Thoracic aorta (tissue), 2 donors: ENCODE data around the gene STEAP1B. TPM values are rescaled to one million over a fixed set of nuclear protein-coding genes. Genes with fewer than 3 reads are reported as not detected.
"Not testable (repeated sequence)": the region's sequence is repeated elsewhere in the genome, so short reads cannot be mapped to it uniquely, and the experiment has no call there.

Source experiments
- ATAC-seq: fragments of 150-250 bp; one replicate; pipeline ENCODE4 v1.8.0; 2017; ENCODE audit warnings: low read depth; ENCODE audit not compliant: insufficient number of reproducible peaks, low FRiP score
- DNase-seq: peaks from one replicate; pipeline ENCODE4 v3.0.0-alpha.2; 2020; ENCODE audit warnings: low spot score
- H3K27ac ChIP-seq, 2 donors: fragments of 200-600 bp; sonication (generic); 1 replicate in 1 of 2; 2 replicates in 1 of 2; pipeline ENCODE4 v1.5.1; 2016; ENCODE audit warnings: mild to moderate bottlenecking in 2 of 2, moderate library complexity in 2 of 2
- H3K27me3 ChIP-seq: fragments of 200-600 bp; sonication (generic); replicated peaks from 2 replicates; pipeline ENCODE4 v1.6.0; 2016; ENCODE audit warnings: mild to moderate bottlenecking; ENCODE audit not compliant: insufficient read depth
- H3K36me3 ChIP-seq: fragments of 200-600 bp; sonication (generic); one replicate; pipeline ENCODE4 v1.5.1; 2016
- H3K4me1 ChIP-seq, 2 donors: fragments of 200-600 bp; sonication (generic); 1 replicate in 1 of 2; 2 replicates in 1 of 2; pipeline versions ENCODE4 v1.5.1 to v1.6.0; 2016; ENCODE audit warnings: low read depth in 2 of 2, mild to moderate bottlenecking in 1 of 2; ENCODE audit not compliant: control insufficient read depth in 1 of 2
- H3K4me3 ChIP-seq: fragments of 200-600 bp; sonication (generic); 2 replicates; pipeline ENCODE4 v1.5.1; 2016; ENCODE audit warnings: mild to moderate bottlenecking
- H3K9me3 ChIP-seq: fragments of 200-600 bp; sonication (generic); 2 replicates; pipeline ENCODE4 v1.5.1; 2016
- total RNA-seq, 2 donors: library from RNA; depleted of rRNA; stranded (reverse); fragments of >200 nt; gene quantifications; one replicate each; pipeline versions ENCODE4 v1.1.0 to v1.2.3, GENCODE V29; 2016
- TF ChIP-seq, protein P1 (sequence below): fragments of 200-600 bp; sonication (generic); IDR thresholded peaks from one replicate; pipeline ENCODE4 v1.5.1; 2019; ENCODE audit warnings: antibody characterized with exemption

Gene STEAP1B
- 1 to 10 TPM in 1 of 2 donors, not detected in 1; 1.1 TPM for total RNA-seq

- H3K27ac ChIP-seq, H3K36me3 ChIP-seq, H3K9me3 ChIP-seq, H3K27me3 ChIP-seq, H3K4me1 ChIP-seq: not testable (repeated sequence)
- ATAC-seq, result peak; percentile 21
- DNase-seq, result peak; percentile 25
- H3K4me3 ChIP-seq, result peak within 1 kb of the TSS; percentile 69
- TF ChIP-seq, protein P1, sequence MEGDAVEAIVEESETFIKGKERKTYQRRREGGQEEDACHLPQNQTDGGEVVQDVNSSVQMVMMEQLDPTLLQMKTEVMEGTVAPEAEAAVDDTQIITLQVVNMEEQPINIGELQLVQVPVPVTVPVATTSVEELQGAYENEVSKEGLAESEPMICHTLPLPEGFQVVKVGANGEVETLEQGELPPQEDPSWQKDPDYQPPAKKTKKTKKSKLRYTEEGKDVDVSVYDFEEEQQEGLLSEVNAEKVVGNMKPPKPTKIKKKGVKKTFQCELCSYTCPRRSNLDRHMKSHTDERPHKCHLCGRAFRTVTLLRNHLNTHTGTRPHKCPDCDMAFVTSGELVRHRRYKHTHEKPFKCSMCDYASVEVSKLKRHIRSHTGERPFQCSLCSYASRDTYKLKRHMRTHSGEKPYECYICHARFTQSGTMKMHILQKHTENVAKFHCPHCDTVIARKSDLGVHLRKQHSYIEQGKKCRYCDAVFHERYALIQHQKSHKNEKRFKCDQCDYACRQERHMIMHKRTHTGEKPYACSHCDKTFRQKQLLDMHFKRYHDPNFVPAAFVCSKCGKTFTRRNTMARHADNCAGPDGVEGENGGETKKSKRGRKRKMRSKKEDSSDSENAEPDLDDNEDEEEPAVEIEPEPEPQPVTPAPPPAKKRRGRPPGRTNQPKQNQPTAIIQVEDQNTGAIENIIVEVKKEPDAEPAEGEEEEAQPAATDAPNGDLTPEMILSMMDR, result peak; percentile 82
Measured at GRCh38 chr7:22499888-22500689, at the start of gene STEAP1B. STEAP1B (minus strand) TSS chr7:22500188; CDS start chr7:22494855, 5,333 bp downstream.

- TF ChIP-seq, protein P1, result no peak
- no peak overlapping the region for H3K4me3 ChIP-seq
- H3K4me1 ChIP-seq, result peaks cover 7 to 13% of the 10 kb centered on the region in 2 donors
- no peak overlapping the region for H3K27ac ChIP-seq
- ATAC-seq (no peak), DNase-seq (no peak)
- no peaks in the 10 kb centered on the region for H3K9me3 ChIP-seq
- H3K27me3 ChIP-seq, result peaks cover 5% of the 10 kb centered on the region
- no peaks in the 10 kb centered on the region for H3K36me3 ChIP-seq
Measured at GRCh38 chr7:22549051-22549450, 49.1 kb upstream of the STEAP1B start.

DNA sequence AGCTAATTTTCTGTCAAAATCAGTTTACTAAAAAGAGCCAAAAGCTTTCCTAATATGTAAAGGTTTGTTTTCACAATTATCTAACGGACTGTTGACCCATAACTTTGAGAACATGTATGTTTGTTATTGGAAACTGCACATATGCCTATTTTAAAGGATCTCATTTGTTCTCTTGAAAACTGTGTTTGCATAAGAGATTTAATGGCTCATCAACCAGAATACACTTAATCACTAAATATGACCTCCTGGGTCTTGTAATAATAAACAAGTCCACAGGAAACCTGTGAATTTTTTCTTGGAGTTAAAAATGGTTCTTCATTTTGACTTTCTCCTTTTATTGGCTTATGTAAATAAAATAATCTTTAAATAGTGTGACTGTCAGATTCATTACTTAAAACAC is 48.3 kb upstream of the STEAP1B start:
- TF ChIP-seq, protein P1, result no peak
- DNase-seq (no peak), ATAC-seq (no peak)
- H3K9me3 ChIP-seq, result no peaks in the 10 kb centered on the region
- H3K4me3 ChIP-seq, result no peak overlapping the region
- H3K4me1 ChIP-seq, result peaks cover 7 to 13% of the 10 kb centered on the region in 2 donors
- H3K27me3 ChIP-seq, result peaks cover 5% of the 10 kb centered on the region
- no peaks in the 10 kb centered on the region for H3K36me3 ChIP-seq
- H3K27ac ChIP-seq, result no peak overlapping the region

- TF ChIP-seq, protein P1, result no peak
- Histone ChIP-seq H3K9me3 (no peaks in the 10 kb centered on the region), H3K4me3 (no peak overlapping the region), H3K36me3 (no peaks in the 10 kb centered on the region), H3K27ac (no peak overlapping the region), H3K27me3 (peaks cover 5% of the 10 kb centered on the region), H3K4me1 (peaks cover 7 to 13% of the 10 kb centered on the region in 2 donors)
- no peak for ATAC-seq
- no peak for DNase-seq
Measured at GRCh38 chr7:22546769-22547168, 46.8 kb upstream of the STEAP1B start.

- peaks cover 5% of the 10 kb centered on the region for H3K27me3 ChIP-seq
- peaks cover 7 to 13% of the 10 kb centered on the region in 2 donors for H3K4me1 ChIP-seq
- no peak overlapping the region for H3K4me3 ChIP-seq
- H3K27ac ChIP-seq, result no peak overlapping the region
- DNase-seq (no peak), ATAC-seq (no peak)
- no peaks in the 10 kb centered on the region for H3K9me3 ChIP-seq
- TF ChIP-seq, protein P1, result no peak
- no peaks in the 10 kb centered on the region for H3K36me3 ChIP-seq
Measured at GRCh38 chr7:22545529-22545928, 45.5 kb upstream of the STEAP1B start.
